IMR-90 (cell line): Measurements from ENCODE around the gene VWA8. TPM values are rescaled to one million over a fixed set of nuclear protein-coding genes. Genes with fewer than 3 reads are reported as not detected.
A peak's percentile ranks its signal among the peaks of the same experiment; 100 is the strongest.

ENCODE experiments used
- ATAC-seq: fragments of 200-7000 bp; cut with Tn5 transposase; 2 replicates; pipeline ENCODE4 v1.9.1; 2020; ENCODE audit warnings: low read depth, mild to moderate bottlenecking, moderate library complexity
- BruUV-seq: library from RNA; stranded (reverse); fragments of 400-500 nt; replicated peaks from 2 replicates; lab custom pipeline; 2021; lab: Mats Ljungman, UMichigan
- CTCF ChIA-PET: fragments of 300-600 bp; formaldehyde crosslinking; extraction: SDS; loops from one replicate; lab custom pipeline; 2021; ENCODE audit warnings: antibody characterized with exemption; lab: Yijun Ruan, JAX
- POLR2A ChIA-PET: fragments of 300-600 bp; sonication (Branson Sonifier 250); formaldehyde crosslinking; loops from one replicate; lab custom pipeline; 2022; ENCODE audit warnings: antibody characterized with exemption; ENCODE audit not compliant: unreplicated experiment; lab: Charles Lee
- DNase-seq: peaks from one replicate; pipeline ENCODE4 v3.0.0; 2013
- H2AFZ ChIP-seq: replicated peaks from 2 replicates; pipeline ENCODE3; 2013; ENCODE audit warnings: low read length, mild to moderate bottlenecking; ENCODE audit not compliant: poor library complexity
- H2AK5ac ChIP-seq: 2 replicates; pipeline ENCODE4 v1.6.1; 2013; ENCODE audit warnings: low read depth, low read length, inconsistent platforms
- H2AK9ac ChIP-seq: replicated peaks from 2 replicates; pipeline ENCODE3; 2013; ENCODE audit warnings: mild to moderate bottlenecking, low read depth, low read length, moderate library complexity; ENCODE audit not compliant: poor library complexity
- H2BK120ac ChIP-seq: 2 replicates; pipeline ENCODE4 v1.6.1; 2013; ENCODE audit warnings: low read depth, low read length, inconsistent platforms
- H2BK15ac ChIP-seq: 3 replicates; pipeline ENCODE4 v1.6.1; 2013; ENCODE audit warnings: low read depth, low read length, inconsistent platforms
- H2BK20ac ChIP-seq: 2 replicates; pipeline ENCODE4 v1.6.1; 2013; ENCODE audit warnings: low read depth, mild to moderate bottlenecking, inconsistent platforms, low read length, moderate library complexity
- H2BK5ac ChIP-seq: 2 replicates; pipeline ENCODE4 v1.6.1; 2013; ENCODE audit warnings: mild to moderate bottlenecking, low read depth, low read length, inconsistent platforms; ENCODE audit not compliant: poor library complexity, severe bottlenecking
- H3K14ac ChIP-seq: replicated peaks from 2 replicates; pipeline ENCODE4 v1.6.1; 2013; ENCODE audit warnings: low read depth, low read length, inconsistent platforms
- H3K18ac ChIP-seq: 2 replicates; pipeline ENCODE4 v1.6.1; 2013; ENCODE audit warnings: low read depth, low read length, control low read depth
- H3K23ac ChIP-seq: 2 replicates; pipeline ENCODE4 v1.6.1; 2013; ENCODE audit warnings: low read depth, low read length, inconsistent platforms
- H3K27ac ChIP-seq: 2 replicates; pipeline ENCODE4 v1.5.1; 2013; ENCODE audit warnings: mild to moderate bottlenecking, control low read depth, low read length; ENCODE audit not compliant: insufficient read depth
- H3K27me3 ChIP-seq: 2 replicates; pipeline ENCODE4 v1.6.1; 2013; ENCODE audit warnings: low read length; ENCODE audit not compliant: control insufficient read depth, insufficient read depth
- H3K36me3 ChIP-seq: 2 replicates; pipeline ENCODE4 v1.6.1; 2013; ENCODE audit warnings: low read length, mixed read lengths; ENCODE audit not compliant: control insufficient read depth, insufficient read depth
- H3K4ac ChIP-seq: 2 replicates; pipeline ENCODE4 v1.6.1; 2013; ENCODE audit warnings: low read depth, low read length, inconsistent platforms
- H3K4me1 ChIP-seq: 2 replicates; pipeline ENCODE4 v1.6.1; 2013; ENCODE audit warnings: low read length, mixed read lengths; ENCODE audit not compliant: control insufficient read depth, insufficient read depth
- H3K4me2 ChIP-seq: 2 replicates; pipeline ENCODE4 v1.6.1; 2013; ENCODE audit warnings: low read depth, mild to moderate bottlenecking, control low read depth, low read length, moderate library complexity
- H3K4me3 ChIP-seq: 2 replicates; pipeline ENCODE4 v1.5.1; 2013; ENCODE audit warnings: low read depth, mild to moderate bottlenecking, control low read depth, low read length, moderate library complexity; ENCODE audit not compliant: insufficient read depth
- H3K56ac ChIP-seq: 2 replicates; pipeline ENCODE4 v1.6.1; 2013; ENCODE audit warnings: low read length, inconsistent platforms; ENCODE audit not compliant: insufficient read depth; ENCODE audit errors: extremely low read depth
- H3K79me1 ChIP-seq, 2 experiments: 2 replicates each; pipeline ENCODE4 v1.6.1; 2013; ENCODE audit warnings: low read length in 2 of 2, inconsistent platforms in 1 of 2, low read depth in 1 of 2
- H3K9ac ChIP-seq: 2 replicates; pipeline ENCODE4 v1.6.1; 2013; ENCODE audit warnings: low read depth, low read length, control low read depth
- H3K9me1 ChIP-seq: 2 replicates; pipeline ENCODE4 v1.6.1; 2013; ENCODE audit warnings: low read length, inconsistent platforms; ENCODE audit not compliant: insufficient read depth
- H3K9me3 ChIP-seq: 2 replicates; pipeline ENCODE4 v1.6.1; 2013; ENCODE audit warnings: low read length; ENCODE audit not compliant: control insufficient read depth, insufficient read depth
- H4K20me1 ChIP-seq: 2 replicates; pipeline ENCODE4 v1.6.1; 2013; ENCODE audit warnings: low read length, inconsistent platforms; ENCODE audit not compliant: insufficient read depth
- H4K5ac ChIP-seq: 2 replicates; pipeline ENCODE4 v1.6.1; 2013; ENCODE audit warnings: mild to moderate bottlenecking, low read depth, low read length, control low read depth
- H4K8ac ChIP-seq, 2 experiments: 2 replicates each; pipeline ENCODE4 v1.6.1; 2013; ENCODE audit warnings: low read depth in 2 of 2, low read length in 2 of 2, control low read depth in 1 of 2, inconsistent platforms in 1 of 2
- H4K91ac ChIP-seq: 2 replicates; pipeline ENCODE4 v1.6.1; 2013; ENCODE audit warnings: low read depth, low read length, inconsistent platforms; ENCODE audit not compliant: insufficient read depth
- BHLHE40 ChIP-seq: fragments of 150-350 bp; IDR thresholded peaks from 2 replicates; pipeline ENCODE4 v1.6.1; 2016; ENCODE audit warnings: mild to moderate bottlenecking, low read depth, low read length
- CEBPB ChIP-seq: IDR thresholded peaks from 2 replicates; pipeline ENCODE4 v1.6.1; 2012; ENCODE audit warnings: low read depth, low read length, improper control_type of control experiment
- CHD1 ChIP-seq: IDR thresholded peaks from 2 replicates; pipeline ENCODE4 v1.6.1; 2012; ENCODE audit warnings: low read depth, low read length, improper control_type of control experiment
- CTCF ChIP-seq: conservative IDR thresholded peaks from 2 replicates; pipeline ENCODE4 v1.5.1; 2012; ENCODE audit warnings: mild to moderate bottlenecking, low read depth, low read length, improper control_type of control experiment
- FOS ChIP-seq: fragments of 150-350 bp; IDR thresholded peaks from 2 replicates; pipeline ENCODE4 v1.6.1; 2016; ENCODE audit warnings: low read depth, low read length
- MAZ ChIP-seq: IDR thresholded peaks from 2 replicates; pipeline ENCODE4 v1.6.1; 2012; ENCODE audit warnings: low read depth, mild to moderate bottlenecking, low read length, improper control_type of control experiment, moderate library complexity, borderline replicate concordance
- MXI1 ChIP-seq: IDR thresholded peaks from 2 replicates; pipeline ENCODE4 v1.6.1; 2012; ENCODE audit warnings: low read depth, mild to moderate bottlenecking, low read length, moderate library complexity, borderline replicate concordance
- RAD21 ChIP-seq: IDR thresholded peaks from 2 replicates; pipeline ENCODE4 v1.6.1; 2012; ENCODE audit warnings: low read length, improper control_type of control experiment
- SMC3 ChIP-seq: fragments of 150-350 bp; IDR thresholded peaks from 2 replicates; pipeline ENCODE4 v1.6.1; 2016; ENCODE audit warnings: low read depth, mild to moderate bottlenecking, antibody characterized with exemption, low read length, moderate library complexity
- USF2 ChIP-seq: fragments of 150-350 bp; IDR thresholded peaks from 2 replicates; pipeline ENCODE4 v1.6.1; 2017; ENCODE audit warnings: mild to moderate bottlenecking, antibody characterized with exemption, low read length, low read depth
- WGBS, 2 experiments: methylation state at CpG; one replicate each; pipeline versions ENCODE4 v1.1.5 to v1.1.7; 2013; ENCODE audit warnings: missing lambda C conversion rate in 2 of 2; ENCODE audit not compliant: insufficient read length in 1 of 2; ENCODE audit errors: extremely low coverage in 2 of 2; 5-methylcytosine and 5-hydroxymethylcytosine counted together
- dilution Hi-C: fragments of 300-500 bp; cut with HindIII; formaldehyde crosslinking; loops from one replicate; pipeline ENCODE4 v1.14.3; 2018; ENCODE audit warnings: low sequenced_read_pairs; ENCODE audit not compliant: unreplicated experiment
- in situ Hi-C: fragments of 300-500 bp; cut with MboI; formaldehyde crosslinking; loops from 3 replicates; pipeline ENCODE4 v1.14.3; 2019; ENCODE audit warnings: low sequenced_read_pairs, inconsistent platforms, mixed read lengths
- intact Hi-C: fragments of 100-400 bp; cut with micrococcal nuclease; formaldehyde crosslinking; loops from 2 replicates; pipeline ENCODE4 v1.10.0; 2022
- polyA plus RNA-seq, 3 experiments: library from polyadenylated mRNA; depleted of rRNA; stranded (reverse); fragments of >200 nt; gene quantifications; 2 replicates each; pipeline ENCODE4 v1.2.3, GENCODE V29; 2012; ENCODE audit warnings: low replicate concordance in 1 of 3
- total RNA-seq: library from RNA; depleted of rRNA; stranded (reverse); fragments of >200 nt; gene quantifications from 2 replicates; pipeline ENCODE4 v1.2.3, GENCODE V29; 2012

The VWA8 gene
- total and polyA plus RNA-seq, 2 of the 4 experiments (the other 2 are of a cell fraction), result 5.9 to 18.3 TPM

DNA sequence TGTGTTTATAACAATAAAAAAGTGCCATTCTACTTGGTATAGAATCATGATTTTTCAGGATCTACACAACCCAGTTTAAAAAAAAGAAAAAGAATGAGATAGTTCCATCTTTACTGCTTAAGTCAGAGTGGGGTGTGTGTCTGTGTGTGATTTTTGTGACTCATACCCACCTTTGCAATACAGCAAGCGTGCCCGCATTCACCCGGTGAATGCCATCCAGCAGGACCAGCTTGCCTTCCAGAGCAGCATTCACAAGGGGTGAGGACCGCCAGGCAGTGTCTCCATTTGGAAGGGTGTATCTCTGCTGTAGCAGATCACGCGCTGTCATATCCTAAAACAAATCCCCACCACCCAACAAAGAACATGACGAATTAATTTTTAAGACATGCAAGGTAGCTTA, 127.7 kb downstream of the VWA8 start:
- Histone ChIP-seq H2AK9ac (no peak overlapping the region), H3K79me1 (peaks cover 0 to 3% of the 10 kb centered on the region in 2 experiments; a peak in 2 of 4 replicates), H3K4ac (no peak overlapping the region), H3K56ac (no peak overlapping the region), H2BK120ac (no peak overlapping the region), H3K18ac (no peak overlapping the region), H3K4me2 (no peak overlapping the region), H3K36me3 (peaks cover 2% of the 10 kb centered on the region; the same call in 1 of the 2 replicates), H2AK5ac (peak overlapping the region; percentile 9; the same call in 1 of the 2 replicates), H2BK5ac (no peak overlapping the region), H4K91ac (no peak overlapping the region), H3K9ac (no peak overlapping the region), H4K8ac (no peak overlapping the region), H2AFZ (no peak overlapping the region), H2BK15ac (no peak overlapping the region), H4K5ac (no peak overlapping the region), H3K14ac (no peak overlapping the region), H3K9me1 (peaks cover 2% of the 10 kb centered on the region; the same call in 1 of the 2 replicates), H3K9me3 (no peaks in the 10 kb centered on the region), H3K4me1 (peaks cover 2% of the 10 kb centered on the region), H4K20me1 (no peaks in the 10 kb centered on the region), H3K23ac (no peak overlapping the region), H3K4me3 (no peak overlapping the region), H3K27me3 (no peaks in the 10 kb centered on the region), H2BK20ac (no peak overlapping the region), H3K27ac (no peak overlapping the region)
- no TSS peak for BruUV-seq
- ATAC-seq (no peak), DNase-seq (no peak)
- in situ Hi-C loops, result no loop called here
- POLR2A ChIA-PET, result interaction anchor here (0.5 to 0.6 kb wide), 2 partner anchors 13 to 217 kb away, joined by 3 read pairs; no protein-coding TSS in a partner anchor
- CTCF ChIA-PET, result no interaction called here
- no CpG with 5 or more reads among the region's 7 CpGs for WGBS, 2 experiments
- intact Hi-C loops, result no loop called here
- no peak for TF ChIP-seq CEBPB
- no peak for TF ChIP-seq RAD21
- TF ChIP-seq MXI1, result no peak
- TF ChIP-seq CTCF, result no peak
- TF ChIP-seq FOS, result no peak
- TF ChIP-seq CHD1, result no peak
- TF ChIP-seq BHLHE40, result no peak
- TF ChIP-seq USF2, result no peak
- no peak for TF ChIP-seq MAZ
- no peak for TF ChIP-seq SMC3
- dilution Hi-C loops, result no loop called here
